GM12878 (cell line): ENCODE data around the gene SLC25A42. TPM values are rescaled to one million over a fixed set of nuclear protein-coding genes. Genes with fewer than 3 reads are reported as not detected.

ENCODE experiments used
- ATAC-seq: fragments of 200-7000 bp; cut with Tn5 transposase; 3 replicates; pipeline ENCODE4 v1.9.1; 2020; ENCODE audit warnings: mild to moderate bottlenecking, moderate library complexity
- BruUV-seq: library from RNA; stranded (reverse); fragments of 400-500 nt; replicated peaks from 2 replicates; lab custom pipeline; 2021; lab: Mats Ljungman, UMichigan
- CTCF ChIA-PET: fragments of 300-600 bp; sonication (Branson Sonifier 250); formaldehyde crosslinking; extraction: SDS; loops from one replicate; lab custom pipeline; 2021; ENCODE audit warnings: inconsistent platforms; lab: Yijun Ruan, JAX
- POLR2A ChIA-PET: fragments of 350-600 bp; formaldehyde crosslinking; extraction: SDS; loops from one replicate; lab custom pipeline; 2021; ENCODE audit warnings: inconsistent platforms; lab: Charles Lee
- RAD21 ChIA-PET: fragments of 300-600 bp; sonication (Branson Sonifier 250); formaldehyde crosslinking; loops from one replicate; lab custom pipeline; 2023; ENCODE audit warnings: antibody characterized with exemption; ENCODE audit not compliant: unreplicated experiment; lab: Charles Lee
- SMC1A ChIA-PET: fragments of 300-600 bp; sonication (Branson Sonifier 250); formaldehyde crosslinking; loops from one replicate; lab custom pipeline; 2023; ENCODE audit not compliant: unreplicated experiment, uncharacterized antibody; lab: Charles Lee
- DNase-seq: peaks from one replicate; pipeline ENCODE4 v3.0.0-alpha.2; 2011; ENCODE audit warnings: low read depth, low spot score
- FAIRE-seq: peaks from 3 replicates; lab custom pipeline; 2011; peaks lifted over from hg19 to GRCh38; lab: Jason Lieb, UNC
- H2AFZ ChIP-seq: 2 replicates; pipeline ENCODE4 v1.6.0; 2011; ENCODE audit warnings: low read depth, low read length, control low read depth; ENCODE audit not compliant: control insufficient read depth
- H3K27ac ChIP-seq: 2 replicates; pipeline ENCODE4 v1.5.1; 2011; ENCODE audit warnings: control low read depth; ENCODE audit not compliant: control insufficient read depth, insufficient read depth
- H3K27me3 ChIP-seq, 2 experiments: replicated peaks in 1 of 2; 2 replicates each; pipeline versions ENCODE4 v1.6.0 to v1.6.1; 2011; ENCODE audit warnings: low read length in 1 of 2; ENCODE audit not compliant: control insufficient read depth in 2 of 2, insufficient read depth in 2 of 2
- H3K36me3 ChIP-seq, 2 experiments: 2 replicates each; pipeline ENCODE4 v1.5.1; 2011; ENCODE audit warnings: low read length in 1 of 2; ENCODE audit not compliant: control insufficient read depth in 2 of 2, insufficient read depth in 2 of 2
- H3K4me1 ChIP-seq: 2 replicates; pipeline ENCODE4 v1.6.1; 2011; ENCODE audit warnings: mild to moderate bottlenecking, low read length, moderate library complexity, mixed read lengths; ENCODE audit not compliant: control insufficient read depth, insufficient read depth
- H3K4me2 ChIP-seq: 2 replicates; pipeline ENCODE4 v1.6.0; 2011; ENCODE audit warnings: control low read depth; ENCODE audit not compliant: control insufficient read depth, insufficient read depth
- H3K4me3 ChIP-seq: fragments of 200-600 bp; sonication (generic); 2 replicates; pipeline ENCODE4 v1.5.1; 2016
- H3K79me2 ChIP-seq: 2 replicates; pipeline ENCODE4 v1.6.0; 2011; ENCODE audit warnings: low read length; ENCODE audit not compliant: control insufficient read depth, insufficient read depth
- H3K9ac ChIP-seq: 2 replicates; pipeline ENCODE4 v1.8.0; 2011; ENCODE audit warnings: low read length, control low read depth, mixed read lengths; ENCODE audit not compliant: control insufficient read depth, insufficient read depth
- H3K9me3 ChIP-seq: replicated peaks from 3 replicates; pipeline ENCODE4 v1.5.1; 2011; ENCODE audit warnings: mild to moderate bottlenecking, low read length; ENCODE audit not compliant: control insufficient read depth, insufficient read depth
- H4K20me1 ChIP-seq: 2 replicates; pipeline ENCODE4 v1.6.0; 2011; ENCODE audit not compliant: control insufficient read depth, insufficient read depth
- CBX5 ChIP-seq: sonication (generic); IDR thresholded peaks from 2 replicates; pipeline ENCODE4 v1.6.1; 2016; ENCODE audit warnings: low read depth, moderate library complexity, mild to moderate bottlenecking, inconsistent platforms
- FOXK2 ChIP-seq: fragments of 450-650 bp; IDR thresholded peaks from 2 replicates; pipeline ENCODE4 v1.6.1; 2017; ENCODE audit warnings: mild to moderate bottlenecking, moderate library complexity
- HDGF ChIP-seq: fragments of 450-650 bp; IDR thresholded peaks from 2 replicates; pipeline ENCODE4 v1.6.1; 2016; ENCODE audit warnings: antibody characterized with exemption
- IRF4 ChIP-seq: IDR thresholded peaks from 2 replicates; pipeline ENCODE4 v1.6.1; 2011; ENCODE audit warnings: low read depth, low read length
- JUNB ChIP-seq: IDR thresholded peaks from 2 replicates; pipeline ENCODE4 v1.6.1; 2016; ENCODE audit warnings: antibody characterized with exemption, mild to moderate bottlenecking
- MYB ChIP-seq: fragments of 150-350 bp; IDR thresholded peaks from 2 replicates; pipeline ENCODE4 v1.6.1; 2014; ENCODE audit warnings: mild to moderate bottlenecking, low read depth, low read length, borderline replicate concordance
- NBN ChIP-seq: fragments of 450-650 bp; IDR thresholded peaks from 2 replicates; pipeline ENCODE4 v1.6.1; 2016
- POU2F2 ChIP-seq: IDR thresholded peaks from 3 replicates; pipeline ENCODE4 v1.6.1; 2011; ENCODE audit warnings: low read depth, mild to moderate bottlenecking, low read length, borderline replicate concordance
- RB1 ChIP-seq: fragments of 450-650 bp; formaldehyde crosslinking; IDR thresholded peaks from 2 replicates; pipeline ENCODE4 v1.6.1; 2017; ENCODE audit warnings: mild to moderate bottlenecking, borderline replicate concordance
- RELA ChIP-seq: fragments of 450-650 bp; IDR thresholded peaks from 2 replicates; pipeline ENCODE4 v1.8.0; 2014; ENCODE audit warnings: borderline replicate concordance; ENCODE audit not compliant: partially characterized antibody
- RELB ChIP-seq: fragments of 450-650 bp; IDR thresholded peaks from 2 replicates; pipeline ENCODE4 v1.6.1; 2017; ENCODE audit warnings: low read depth, mild to moderate bottlenecking, moderate library complexity
- SREBF2 ChIP-seq: IDR thresholded peaks from 2 replicates; pipeline ENCODE4 v1.6.1; 2012; ENCODE audit warnings: mild to moderate bottlenecking, low read length
- TARDBP ChIP-seq: IDR thresholded peaks from 2 replicates; pipeline ENCODE4 v1.6.1; 2016; ENCODE audit warnings: borderline replicate concordance
- ZNF207 ChIP-seq: fragments of 450-650 bp; IDR thresholded peaks from 2 replicates; pipeline ENCODE4 v1.6.1; 2014; ENCODE audit warnings: antibody characterized with exemption, mild to moderate bottlenecking, borderline replicate concordance
- ZNF384 ChIP-seq: IDR thresholded peaks from 2 replicates; pipeline ENCODE4 v1.6.1; 2012; ENCODE audit warnings: low read depth, mild to moderate bottlenecking, low read length, improper control_type of control experiment, borderline replicate concordance
- WGBS: methylation state at CpG from one replicate; pipeline ENCODE4 v1.1.6; 2016; ENCODE audit warnings: low lambda C conversion rate; ENCODE audit not compliant: insufficient replicate concordance, insufficient coverage; ENCODE audit errors: missing lambda C conversion rate; 5-methylcytosine and 5-hydroxymethylcytosine counted together
- in situ Hi-C: fragments of 300-500 bp; cut with MboI; formaldehyde crosslinking; loops from 9 replicates; pipeline ENCODE4 v1.14.3; 2018; ENCODE audit warnings: mixed read lengths
- intact Hi-C: fragments of 100-400 bp; cut with micrococcal nuclease; formaldehyde crosslinking; loops from one replicate; pipeline ENCODE4 v1.14.2; 2022; ENCODE audit not compliant: unreplicated experiment
- polyA plus RNA-seq, 11 experiments: library from polyadenylated mRNA; depleted of rRNA in 4 of 11; unstranded in 6 of 11; stranded (reverse) in 5 of 11; fragments of >200 nt; fragmentation: Nextera tagmentation in 4 of 11; fragmentation: Illumina TruSeq in 1 of 11; extraction: Ambion mirVana in 4 of 11; extraction: Trizol in 1 of 11; gene quantifications; 1 replicate in 1 of 11; 2 replicates in 10 of 11; pipeline versions ENCODE4 v1.2.1 to v1.2.3, GENCODE V29; 2011 to 2016; ENCODE audit warnings: inconsistent platforms in 2 of 11, missing spikeins in 2 of 11, low read depth in 1 of 11
- total RNA-seq, 4 experiments: library from RNA; depleted of rRNA in 3 of 4; stranded (reverse); fragments of >200 nt in 3 of 4; fragmentation: Illumina TruSeq in 1 of 4; extraction: Trizol in 1 of 4; gene quantifications; 2 replicates each; pipeline versions ENCODE4 v1.2.1 to v1.2.3, GENCODE V29; 2013 to 2021

SLC25A42 gene
- total and polyA plus RNA-seq, 10 of the 15 experiments (the other 5 are each of a cell fraction or from before 2014, with no cell fraction given) = 0.24 to 19.2 (median 9.6) TPM

GRCh38 chr19:19042732-19043280 is 21.0 kb upstream of the SLC25A42 start (continued):
- TF ChIP-seq JUNB (no peak), POU2F2 (no peak), IRF4 (no peak), HDGF (no peak)

GRCh38 chr19:19043481-19043880 is 20.3 kb upstream of the SLC25A42 start:
- Histone ChIP-seq H3K9ac (no peak overlapping the region), H2AFZ (no peak overlapping the region), H3K79me2 (peaks cover 2% of the 10 kb centered on the region), H3K4me3 (no peak overlapping the region), H3K4me1 (no peaks in the 10 kb centered on the region), H3K36me3 (peaks cover 4 to 18% of the 10 kb centered on the region in 2 experiments; a peak in 3 of 4 replicates), H3K4me2 (no peak overlapping the region)
- CTCF ChIA-PET = interaction anchor here (1.1 kb wide), 1 partner anchor 21 kb away, joined by 3 read pairs; no protein-coding TSS in a partner anchor
- SMC1A ChIA-PET = no interaction called here
- in situ Hi-C loops (no loop called here), intact Hi-C loops (no loop called here)
- RAD21 ChIA-PET = no interaction called here
- no peak for ATAC-seq
- POLR2A ChIA-PET = no interaction called here
- 80% methylated on average over 6 of the region's 6 CpGs for WGBS
- no peak for TF ChIP-seq RB1
- TF ChIP-seq RELB = no peak
- TF ChIP-seq SREBF2 = no peak
- TF ChIP-seq CBX5 = no peak
- no peak for TF ChIP-seq MYB
- no peak for TF ChIP-seq FOXK2
- TF ChIP-seq TARDBP = no peak
- no peak for TF ChIP-seq ZNF207
- TF ChIP-seq ZNF384 = no peak
- TF ChIP-seq RELA = no peak
- TF ChIP-seq NBN = no peak
- no peak for TF ChIP-seq JUNB
- TF ChIP-seq, all 136 proteins: peak for 0
- H3K9me3 ChIP-seq = no peaks in the 10 kb centered on the region
- H4K20me1 ChIP-seq = no peaks in the 10 kb centered on the region
- FAIRE-seq = no peak
- no peak overlapping the region for H3K27ac ChIP-seq
- no peak for DNase-seq
- H3K27me3 ChIP-seq = no peaks in the 10 kb centered on the region
- BruUV-seq = no TSS peak
